Measurements from ENCODE around the gene CABCOCO1. TPM values are rescaled to one million over a fixed set of nuclear protein-coding genes. Genes with fewer than 3 reads are reported as not detected.

The CABCOCO1 gene
- total and polyA plus RNA-seq, 8 donors = 1.7 to 6.0 (median 3.4) TPM; not detected in 1

- H3K27me3 ChIP-seq = no peaks in the 10 kb centered on the region
- no peak for TF ChIP-seq CTCF (IDR thresholded peaks at IDR 0.05)
- peaks cover 16 to 19% of the 10 kb centered on the region in 2 donors for H3K4me1 ChIP-seq
- intact Hi-C loops (cut with DNase I) = no loop called here
- no peak overlapping the region for H3K4me3 ChIP-seq
- DNase-seq (no peak), ATAC-seq (no peak)
- H3K36me3 ChIP-seq = no peaks in the 10 kb centered on the region
- no peak overlapping the region for H3K27ac ChIP-seq
- no peaks in the 10 kb centered on the region for H3K9me3 ChIP-seq
Measured at GRCh38 chr10:61749291-61749690, 86.6 kb downstream of the CABCOCO1 start.

- H3K4me1 ChIP-seq = peaks cover 16 to 19% of the 10 kb centered on the region in 2 donors
- no peaks in the 10 kb centered on the region for H3K27me3 ChIP-seq
- H3K27ac ChIP-seq = no peak overlapping the region
- peak; percentile 60 to 76 for TF ChIP-seq CTCF (IDR thresholded peaks at IDR 0.05)
- ATAC-seq (peak; percentile 98), DNase-seq (peak in 3 of 4 donors; percentile 40 to 72 (median 67))
- no peak overlapping the region for H3K4me3 ChIP-seq
- no peaks in the 10 kb centered on the region for H3K9me3 ChIP-seq
- no peaks in the 10 kb centered on the region for H3K36me3 ChIP-seq
- intact Hi-C loops (cut with DNase I) = no loop called here
Measured at GRCh38 chr10:61750943-61751471, 88.3 kb downstream of the CABCOCO1 start.

- H3K27me3 ChIP-seq = no peaks in the 10 kb centered on the region
- no peaks in the 10 kb centered on the region for H3K36me3 ChIP-seq
- peak; percentile 31 for ATAC-seq
- H3K9me3 ChIP-seq = no peaks in the 10 kb centered on the region
- H3K4me1 ChIP-seq = peaks cover 16 to 19% of the 10 kb centered on the region in 2 donors
- peak overlapping the region in 1 of 2 donors; percentile 34 for H3K27ac ChIP-seq
- intact Hi-C loops (cut with DNase I) = no loop called here
- H3K4me3 ChIP-seq = no peak overlapping the region
- TF ChIP-seq CTCF (IDR thresholded peaks at IDR 0.05) = no peak
- DNase-seq = no peak
Measured at GRCh38 chr10:61751599-61751998, 88.9 kb downstream of the CABCOCO1 start.

GRCh38 chr10:61752111-61753011 is 89.6 kb downstream of the CABCOCO1 start:
- Histone ChIP-seq H3K4me1 (peaks cover 16 to 19% of the 10 kb centered on the region in 2 donors), H3K9me3 (no peaks in the 10 kb centered on the region), H3K36me3 (no peaks in the 10 kb centered on the region), H3K27ac (peak overlapping the region; percentile 30 to 34), H3K27me3 (no peaks in the 10 kb centered on the region), H3K4me3 (no peak overlapping the region)
- DNase-seq (no peak), ATAC-seq (peak; percentile 80)
- intact Hi-C loops (cut with DNase I) = no loop called here
- TF ChIP-seq CTCF (IDR thresholded peaks at IDR 0.05) = no peak

- peaks cover 16 to 19% of the 10 kb centered on the region in 2 donors for H3K4me1 ChIP-seq
- intact Hi-C loops (cut with DNase I) = no loop called here
- DNase-seq (no peak), ATAC-seq (no peak)
- no peak overlapping the region for H3K27ac ChIP-seq
- H3K4me3 ChIP-seq = no peak overlapping the region
- no peaks in the 10 kb centered on the region for H3K27me3 ChIP-seq
- no peaks in the 10 kb centered on the region for H3K36me3 ChIP-seq
- no peaks in the 10 kb centered on the region for H3K9me3 ChIP-seq
- no peak for TF ChIP-seq CTCF (IDR thresholded peaks at IDR 0.05)
Measured at GRCh38 chr10:61753453-61753852, 90.7 kb downstream of the CABCOCO1 start.

All from left lung (tissue), 10 donors.